ENCODE data around the gene LHFPL6. TPM values are rescaled to one million over a fixed set of nuclear protein-coding genes. Genes with fewer than 3 reads are reported as not detected.

The LHFPL6 gene
- polyA plus RNA-seq, 2 of the 4 experiments (the other 2 are of a cell fraction), result 1.7 to 5.4 TPM

DNA sequence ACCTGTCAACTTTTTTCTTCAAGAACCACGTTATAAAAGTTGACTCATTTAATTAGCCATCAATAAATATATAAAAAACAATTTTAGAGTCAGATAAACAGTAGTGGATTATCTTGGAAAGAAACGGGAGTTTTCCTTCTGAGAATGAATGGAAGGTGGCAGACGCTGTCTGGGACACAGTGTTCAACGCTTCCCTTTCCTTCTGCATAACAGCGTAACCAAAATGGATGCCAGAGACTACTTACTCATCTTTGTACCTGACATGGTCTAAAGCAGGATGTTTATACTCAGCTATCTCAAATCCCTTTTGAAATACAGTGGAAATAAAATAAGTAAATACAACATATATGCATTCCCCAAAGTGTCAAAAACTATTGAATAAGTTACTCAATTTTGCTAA lies 195.2 kb downstream of the LHFPL6 start (continued):
- TF ChIP-seq, protein P1, sequence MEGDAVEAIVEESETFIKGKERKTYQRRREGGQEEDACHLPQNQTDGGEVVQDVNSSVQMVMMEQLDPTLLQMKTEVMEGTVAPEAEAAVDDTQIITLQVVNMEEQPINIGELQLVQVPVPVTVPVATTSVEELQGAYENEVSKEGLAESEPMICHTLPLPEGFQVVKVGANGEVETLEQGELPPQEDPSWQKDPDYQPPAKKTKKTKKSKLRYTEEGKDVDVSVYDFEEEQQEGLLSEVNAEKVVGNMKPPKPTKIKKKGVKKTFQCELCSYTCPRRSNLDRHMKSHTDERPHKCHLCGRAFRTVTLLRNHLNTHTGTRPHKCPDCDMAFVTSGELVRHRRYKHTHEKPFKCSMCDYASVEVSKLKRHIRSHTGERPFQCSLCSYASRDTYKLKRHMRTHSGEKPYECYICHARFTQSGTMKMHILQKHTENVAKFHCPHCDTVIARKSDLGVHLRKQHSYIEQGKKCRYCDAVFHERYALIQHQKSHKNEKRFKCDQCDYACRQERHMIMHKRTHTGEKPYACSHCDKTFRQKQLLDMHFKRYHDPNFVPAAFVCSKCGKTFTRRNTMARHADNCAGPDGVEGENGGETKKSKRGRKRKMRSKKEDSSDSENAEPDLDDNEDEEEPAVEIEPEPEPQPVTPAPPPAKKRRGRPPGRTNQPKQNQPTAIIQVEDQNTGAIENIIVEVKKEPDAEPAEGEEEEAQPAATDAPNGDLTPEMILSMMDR (IDR thresholded peaks at IDR 0.05), result no peak
- TF ChIP-seq JUNB (IDR thresholded peaks at IDR 0.05) (no peak), MAZ (IDR thresholded peaks at IDR 0.05; ENCODE audit: borderline replicate concordance, low read depth, low read length) (no peak), TP53 (CRISPR knock-in tag; IDR thresholded peaks at IDR 0.05) (no peak)
- TF ChIP-seq, protein P2, sequence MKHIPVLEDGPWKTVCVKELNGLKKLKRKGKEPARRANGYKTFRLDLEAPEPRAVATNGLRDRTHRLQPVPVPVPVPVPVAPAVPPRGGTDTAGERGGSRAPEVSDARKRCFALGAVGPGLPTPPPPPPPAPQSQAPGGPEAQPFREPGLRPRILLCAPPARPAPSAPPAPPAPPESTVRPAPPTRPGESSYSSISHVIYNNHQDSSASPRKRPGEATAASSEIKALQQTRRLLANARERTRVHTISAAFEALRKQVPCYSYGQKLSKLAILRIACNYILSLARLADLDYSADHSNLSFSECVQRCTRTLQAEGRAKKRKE (CRISPR knock-in tag; IDR thresholded peaks at IDR 0.05; ENCODE audit: low read depth), result no peak

DNA sequence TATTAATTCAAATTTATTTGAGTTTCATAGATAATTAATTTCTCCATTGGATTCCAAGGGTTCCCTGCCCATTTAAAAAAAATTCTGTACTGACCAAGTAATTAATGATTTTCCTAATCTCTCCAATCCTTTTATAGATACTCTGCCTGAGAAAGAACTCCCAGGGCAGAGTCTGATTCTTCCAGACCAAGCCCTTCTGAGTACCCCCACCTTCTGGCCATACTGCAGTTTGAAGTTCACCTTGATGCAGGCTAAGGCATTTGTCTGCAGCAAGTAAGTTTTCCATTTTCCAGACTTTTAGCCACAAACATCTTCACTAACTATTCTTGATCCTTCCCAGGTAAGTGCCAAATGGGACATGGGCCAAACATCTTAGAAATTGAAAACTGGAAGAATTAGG lies 195.9 kb downstream of the LHFPL6 start:
- H3K9me3 ChIP-seq, result no peaks in the 10 kb centered on the region
- FAIRE-seq (no peak), DNase-seq (ENCODE audit: low read depth in 1 of 2, low spot score in 1 of 2) (no peak), ATAC-seq (no peak)
- POLR2A ChIA-PET, result no interaction called here
- H3K4me3 ChIP-seq, result no peak overlapping the region
- no peaks in the 10 kb centered on the region for H3K4me1 ChIP-seq
- H3K27ac ChIP-seq, result no peak overlapping the region
- CTCF ChIA-PET, result no interaction called here
- TF ChIP-seq TFCP2L1 (CRISPR knock-in tag; IDR thresholded peaks at IDR 0.05) (no peak), RAD21 (conservative IDR thresholded peaks at IDR 0.05 in 1 of 2, IDR thresholded peaks at IDR 0.05 in 1 of 2) (no peak), RNF2 (IDR thresholded peaks at IDR 0.05; ENCODE audit: borderline replicate concordance, low read depth) (no peak), CEBPB (IDR thresholded peaks at IDR 0.05) (no peak), RCOR1 (IDR thresholded peaks at IDR 0.05; ENCODE audit: low read depth, low read length) (no peak), ZNF302 (CRISPR knock-in tag; IDR thresholded peaks at IDR 0.05) (no peak), CHD2 (IDR thresholded peaks at IDR 0.05; ENCODE audit: low read length, partially characterized antibody) (no peak), CHD4 (IDR thresholded peaks at IDR 0.05; ENCODE audit: borderline replicate concordance) (no peak)
- TF ChIP-seq, protein P3, sequence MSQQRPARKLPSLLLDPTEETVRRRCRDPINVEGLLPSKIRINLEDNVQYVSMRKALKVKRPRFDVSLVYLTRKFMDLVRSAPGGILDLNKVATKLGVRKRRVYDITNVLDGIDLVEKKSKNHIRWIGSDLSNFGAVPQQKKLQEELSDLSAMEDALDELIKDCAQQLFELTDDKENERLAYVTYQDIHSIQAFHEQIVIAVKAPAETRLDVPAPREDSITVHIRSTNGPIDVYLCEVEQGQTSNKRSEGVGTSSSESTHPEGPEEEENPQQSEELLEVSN (IDR thresholded peaks at IDR 0.05; ENCODE audit: borderline replicate concordance, low read depth), result no peak
- H3K4me2 ChIP-seq, result no peak overlapping the region

DNA sequence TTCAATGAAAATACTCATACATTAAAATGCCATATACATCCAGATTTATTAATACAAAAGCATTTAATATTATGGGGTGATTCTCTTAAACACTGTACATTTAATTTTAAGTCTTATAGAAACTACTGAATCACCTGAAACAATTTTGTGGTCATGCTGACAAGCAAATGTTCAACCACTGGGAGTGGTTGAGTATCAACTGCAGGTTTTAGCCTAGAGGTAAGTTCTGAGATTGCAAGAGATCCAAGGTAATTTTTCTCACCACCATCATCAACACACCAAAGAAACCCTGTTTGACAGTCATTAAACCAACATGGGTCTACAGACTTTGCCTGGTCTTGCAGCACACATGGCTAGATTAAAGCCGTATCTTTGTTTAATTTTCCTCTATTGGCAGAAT lies 196.3 kb downstream of the LHFPL6 start:
- ChIA-PET POLR2A (no interaction called here), CTCF (no interaction called here)
- Histone ChIP-seq H3K27ac (no peak overlapping the region), H3K9me3 (no peaks in the 10 kb centered on the region), H3K4me3 (no peak overlapping the region), H3K4me1 (no peaks in the 10 kb centered on the region), H3K4me2 (no peak overlapping the region)
- 81% methylated on average over 1 of the region's 1 CpG for whole genome bisulfite sequencing (ENCODE audit: missing lambda C conversion rate)
- ATAC-seq (no peak), DNase-seq (ENCODE audit: low read depth in 1 of 2, low spot score in 1 of 2) (no peak), FAIRE-seq (no peak)
- TF ChIP-seq HOXB13 (CRISPR knock-in tag; IDR thresholded peaks at IDR 0.05; ENCODE audit: low read depth), result no peak
- TF ChIP-seq, protein P4, sequence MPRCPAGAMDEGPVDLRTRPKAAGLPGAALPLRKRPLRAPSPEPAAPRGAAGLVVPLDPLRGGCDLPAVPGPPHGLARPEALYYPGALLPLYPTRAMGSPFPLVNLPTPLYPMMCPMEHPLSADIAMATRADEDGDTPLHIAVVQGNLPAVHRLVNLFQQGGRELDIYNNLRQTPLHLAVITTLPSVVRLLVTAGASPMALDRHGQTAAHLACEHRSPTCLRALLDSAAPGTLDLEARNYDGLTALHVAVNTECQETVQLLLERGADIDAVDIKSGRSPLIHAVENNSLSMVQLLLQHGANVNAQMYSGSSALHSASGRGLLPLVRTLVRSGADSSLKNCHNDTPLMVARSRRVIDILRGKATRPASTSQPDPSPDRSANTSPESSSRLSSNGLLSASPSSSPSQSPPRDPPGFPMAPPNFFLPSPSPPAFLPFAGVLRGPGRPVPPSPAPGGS (IDR thresholded peaks at IDR 0.05), result no peak
- TF ChIP-seq, protein P5, sequence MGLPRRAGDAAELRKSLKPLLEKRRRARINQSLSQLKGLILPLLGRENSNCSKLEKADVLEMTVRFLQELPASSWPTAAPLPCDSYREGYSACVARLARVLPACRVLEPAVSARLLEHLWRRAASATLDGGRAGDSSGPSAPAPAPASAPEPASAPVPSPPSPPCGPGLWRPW (IDR thresholded peaks at IDR 0.05), result no peak
- TF ChIP-seq, protein P3 (IDR thresholded peaks at IDR 0.05; ENCODE audit: borderline replicate concordance, low read depth), result no peak
- no peak for TF ChIP-seq ZC3H11A (IDR thresholded peaks at IDR 0.05)
- TF ChIP-seq NR3C1 (IDR thresholded peaks at IDR 0.05), result no peak
- TF ChIP-seq, protein P6, sequence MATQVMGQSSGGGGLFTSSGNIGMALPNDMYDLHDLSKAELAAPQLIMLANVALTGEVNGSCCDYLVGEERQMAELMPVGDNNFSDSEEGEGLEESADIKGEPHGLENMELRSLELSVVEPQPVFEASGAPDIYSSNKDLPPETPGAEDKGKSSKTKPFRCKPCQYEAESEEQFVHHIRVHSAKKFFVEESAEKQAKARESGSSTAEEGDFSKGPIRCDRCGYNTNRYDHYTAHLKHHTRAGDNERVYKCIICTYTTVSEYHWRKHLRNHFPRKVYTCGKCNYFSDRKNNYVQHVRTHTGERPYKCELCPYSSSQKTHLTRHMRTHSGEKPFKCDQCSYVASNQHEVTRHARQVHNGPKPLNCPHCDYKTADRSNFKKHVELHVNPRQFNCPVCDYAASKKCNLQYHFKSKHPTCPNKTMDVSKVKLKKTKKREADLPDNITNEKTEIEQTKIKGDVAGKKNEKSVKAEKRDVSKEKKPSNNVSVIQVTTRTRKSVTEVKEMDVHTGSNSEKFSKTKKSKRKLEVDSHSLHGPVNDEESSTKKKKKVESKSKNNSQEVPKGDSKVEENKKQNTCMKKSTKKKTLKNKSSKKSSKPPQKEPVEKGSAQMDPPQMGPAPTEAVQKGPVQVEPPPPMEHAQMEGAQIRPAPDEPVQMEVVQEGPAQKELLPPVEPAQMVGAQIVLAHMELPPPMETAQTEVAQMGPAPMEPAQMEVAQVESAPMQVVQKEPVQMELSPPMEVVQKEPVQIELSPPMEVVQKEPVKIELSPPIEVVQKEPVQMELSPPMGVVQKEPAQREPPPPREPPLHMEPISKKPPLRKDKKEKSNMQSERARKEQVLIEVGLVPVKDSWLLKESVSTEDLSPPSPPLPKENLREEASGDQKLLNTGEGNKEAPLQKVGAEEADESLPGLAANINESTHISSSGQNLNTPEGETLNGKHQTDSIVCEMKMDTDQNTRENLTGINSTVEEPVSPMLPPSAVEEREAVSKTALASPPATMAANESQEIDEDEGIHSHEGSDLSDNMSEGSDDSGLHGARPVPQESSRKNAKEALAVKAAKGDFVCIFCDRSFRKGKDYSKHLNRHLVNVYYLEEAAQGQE (IDR thresholded peaks at IDR 0.05), result no peak
- TF ChIP-seq, protein P7, sequence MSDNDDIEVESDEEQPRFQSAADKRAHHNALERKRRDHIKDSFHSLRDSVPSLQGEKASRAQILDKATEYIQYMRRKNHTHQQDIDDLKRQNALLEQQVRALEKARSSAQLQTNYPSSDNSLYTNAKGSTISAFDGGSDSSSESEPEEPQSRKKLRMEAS (IDR thresholded peaks at IDR 0.05), result no peak
- TF ChIP-seq CHD2 (IDR thresholded peaks at IDR 0.05; ENCODE audit: low read length, partially characterized antibody), result no peak
- no peak for TF ChIP-seq ZFP36 (IDR thresholded peaks at IDR 0.05; ENCODE audit: borderline replicate concordance, partially characterized antibody)
- TF ChIP-seq GATA3 (IDR thresholded peaks at IDR 0.05; ENCODE audit: borderline replicate concordance), result no peak
- no peak for TF ChIP-seq FOSL2 (IDR thresholded peaks at IDR 0.05)
- no peak for TF ChIP-seq FOSL2 (CRISPR knock-in tag; IDR thresholded peaks at IDR 0.05)
- TF ChIP-seq, protein P8, sequence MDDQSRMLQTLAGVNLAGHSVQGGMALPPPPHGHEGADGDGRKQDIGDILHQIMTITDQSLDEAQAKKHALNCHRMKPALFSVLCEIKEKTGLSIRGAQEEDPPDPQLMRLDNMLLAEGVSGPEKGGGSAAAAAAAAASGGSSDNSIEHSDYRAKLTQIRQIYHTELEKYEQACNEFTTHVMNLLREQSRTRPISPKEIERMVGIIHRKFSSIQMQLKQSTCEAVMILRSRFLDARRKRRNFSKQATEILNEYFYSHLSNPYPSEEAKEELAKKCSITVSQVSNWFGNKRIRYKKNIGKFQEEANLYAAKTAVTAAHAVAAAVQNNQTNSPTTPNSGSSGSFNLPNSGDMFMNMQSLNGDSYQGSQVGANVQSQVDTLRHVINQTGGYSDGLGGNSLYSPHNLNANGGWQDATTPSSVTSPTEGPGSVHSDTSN (IDR thresholded peaks at IDR 0.05), result no peak
